H9 (cell line): Measurements from ENCODE around the gene SSUH2. TPM values are rescaled to one million over a fixed set of nuclear protein-coding genes. Genes with fewer than 3 reads are reported as not detected.

Source experiments
- DNase-seq: peaks from one replicate; pipeline ENCODE4 v3.0.0-alpha.2; 2017
- H2AFZ ChIP-seq: one replicate; pipeline ENCODE4 v1.6.1; 2013; ENCODE audit warnings: mild to moderate bottlenecking, low read length, control low read depth, moderate library complexity
- H2AK5ac ChIP-seq: 2 replicates; pipeline ENCODE4 v1.6.1; 2013; ENCODE audit warnings: low read length, control low read depth, mixed read lengths; ENCODE audit not compliant: insufficient read length
- H2BK120ac ChIP-seq: one replicate; pipeline ENCODE4 v1.6.1; 2013; ENCODE audit warnings: low read depth, mild to moderate bottlenecking, low read length, control low read depth, inconsistent platforms; ENCODE audit not compliant: poor library complexity, severe bottlenecking
- H2BK12ac ChIP-seq: 2 replicates; pipeline ENCODE4 v1.6.1; 2013; ENCODE audit warnings: low read length, control low read depth, mixed read lengths, low read depth; ENCODE audit not compliant: insufficient read length
- H2BK15ac ChIP-seq: 2 replicates; pipeline ENCODE4 v1.6.1; 2013; ENCODE audit warnings: low read depth, low read length, control low read depth
- H2BK20ac ChIP-seq: one replicate; pipeline ENCODE4 v1.6.1; 2013; ENCODE audit warnings: low read depth, mild to moderate bottlenecking, low read length, control low read depth, inconsistent platforms; ENCODE audit not compliant: poor library complexity, severe bottlenecking
- H2BK5ac ChIP-seq: 2 replicates; pipeline ENCODE4 v1.6.1; 2013; ENCODE audit warnings: low read length, control low read depth, mixed read lengths; ENCODE audit not compliant: insufficient read length
- H3K14ac ChIP-seq: 2 replicates; pipeline ENCODE4 v1.6.1; 2013; ENCODE audit warnings: low read length, control low read depth; ENCODE audit not compliant: insufficient read depth
- H3K18ac ChIP-seq: 2 replicates; pipeline ENCODE4 v1.6.1; 2013; ENCODE audit warnings: low read depth, mild to moderate bottlenecking, mixed read lengths, low read length, control low read depth; ENCODE audit not compliant: insufficient read length
- H3K23ac ChIP-seq: 2 replicates; pipeline ENCODE4 v1.6.1; 2013; ENCODE audit warnings: low read length, control low read depth, mixed read lengths, low read depth; ENCODE audit not compliant: insufficient read length
- H3K23me2 ChIP-seq: 2 replicates; pipeline ENCODE4 v1.6.1; 2013; ENCODE audit warnings: low read depth, mild to moderate bottlenecking, mixed read lengths, low read length, control low read depth; ENCODE audit not compliant: insufficient read length, poor library complexity, severe bottlenecking
- H3K27ac ChIP-seq: 2 replicates; pipeline ENCODE4 v1.5.1; 2013; ENCODE audit warnings: low read length, control low read depth, mixed read lengths, low read depth; ENCODE audit not compliant: insufficient read length
- H3K27me3 ChIP-seq: 2 replicates; pipeline ENCODE4 v1.6.1; 2013; ENCODE audit warnings: low read length, control low read depth, inconsistent platforms; ENCODE audit not compliant: insufficient read depth
- H3K4ac ChIP-seq: 2 replicates; pipeline ENCODE4 v1.6.1; 2013; ENCODE audit warnings: low read depth, mild to moderate bottlenecking, control low read depth, inconsistent platforms, low read length, moderate library complexity
- H3K4me1 ChIP-seq: 2 replicates; pipeline ENCODE4 v1.6.1; 2013; ENCODE audit warnings: low read length, control low read depth, inconsistent platforms; ENCODE audit not compliant: insufficient read depth
- H3K4me2 ChIP-seq: 2 replicates; pipeline ENCODE4 v1.6.1; 2013; ENCODE audit warnings: low read length, control low read depth, mixed read lengths; ENCODE audit not compliant: insufficient read length, insufficient read depth
- H3K56ac ChIP-seq: 2 replicates; pipeline ENCODE4 v1.6.1; 2013; ENCODE audit warnings: low read depth, mild to moderate bottlenecking, mixed read lengths, low read length, control low read depth; ENCODE audit not compliant: insufficient read length
- H3K79me1 ChIP-seq: 2 replicates; pipeline ENCODE4 v1.6.1; 2013; ENCODE audit warnings: low read depth, mild to moderate bottlenecking, moderate library complexity, low read length, control low read depth, inconsistent platforms; ENCODE audit not compliant: insufficient read depth, poor library complexity, severe bottlenecking
- H3K79me2 ChIP-seq: 2 replicates; pipeline ENCODE4 v1.6.1; 2013; ENCODE audit warnings: low read length, control low read depth, inconsistent platforms; ENCODE audit not compliant: insufficient read depth
- H3K9ac ChIP-seq: 2 replicates; pipeline ENCODE4 v1.6.1; 2013; ENCODE audit warnings: low read length, control low read depth, mixed read lengths; ENCODE audit not compliant: insufficient read length; ENCODE audit errors: extremely low read depth
- H3K9me3 ChIP-seq: one replicate; pipeline ENCODE4 v1.6.1; 2013; ENCODE audit warnings: low read depth, low read length, inconsistent platforms; ENCODE audit not compliant: control insufficient read depth
- H3T11ph ChIP-seq: one replicate; pipeline ENCODE4 v1.6.1; 2013; ENCODE audit warnings: mild to moderate bottlenecking, low read length, control low read depth, inconsistent platforms
- H4K20me1 ChIP-seq: one replicate; pipeline ENCODE4 v1.6.1; 2013; ENCODE audit not compliant: control insufficient read depth, insufficient read length, insufficient read depth
- H4K5ac ChIP-seq: 2 replicates; pipeline ENCODE4 v1.6.1; 2013; ENCODE audit warnings: low read depth, mild to moderate bottlenecking, mixed read lengths, low read length, control low read depth; ENCODE audit not compliant: insufficient read length
- H4K8ac ChIP-seq: replicated peaks from 2 replicates; pipeline ENCODE4 v1.6.1; 2013; ENCODE audit warnings: low read length, control low read depth, mixed read lengths, low read depth; ENCODE audit not compliant: insufficient read length
- H4K91ac ChIP-seq: 2 replicates; pipeline ENCODE4 v1.6.1; 2013; ENCODE audit warnings: low read depth, mild to moderate bottlenecking, moderate library complexity, mixed read lengths, low read length, control low read depth; ENCODE audit not compliant: insufficient read length
- H3K27ac Mint-ChIP-seq, 3 experiments: 2 replicates in 2 of 3; 3 replicates in 1 of 3; pipeline ENCODE4 v1.8.0; 2020 to 2021; ENCODE audit warnings: mixed read lengths in 3 of 3, mild to moderate bottlenecking in 1 of 3, moderate library complexity in 1 of 3
- H3K27me3 Mint-ChIP-seq: 2 replicates; pipeline ENCODE4 v1.8.0; 2021; ENCODE audit warnings: low read depth, mild to moderate bottlenecking, moderate library complexity, mixed read lengths
- H3K36me3 Mint-ChIP-seq, 3 experiments: 2 replicates in 2 of 3; 3 replicates in 1 of 3; pipeline ENCODE4 v1.8.0; 2020 to 2021; ENCODE audit warnings: low read depth in 3 of 3, mixed read lengths in 3 of 3; ENCODE audit not compliant: insufficient read depth in 1 of 3
- H3K4me1 Mint-ChIP-seq, 2 experiments: 2 replicates each; pipeline ENCODE4 v1.8.0; 2020; ENCODE audit warnings: mixed read lengths in 2 of 2
- H3K4me3 Mint-ChIP-seq, 2 experiments: 2 replicates in 1 of 2; 3 replicates in 1 of 2; pipeline ENCODE4 v1.8.0; 2020 to 2021; ENCODE audit warnings: mild to moderate bottlenecking in 2 of 2, mixed read lengths in 2 of 2, moderate library complexity in 1 of 2
- H3K9me3 Mint-ChIP-seq, 2 experiments: 2 replicates in 1 of 2; 3 replicates in 1 of 2; pipeline ENCODE4 v1.8.0; 2020; ENCODE audit warnings: mild to moderate bottlenecking in 2 of 2, mixed read lengths in 2 of 2, moderate library complexity in 1 of 2
- CTCF ChIP-seq: fragments of 200-600 bp; sonication (generic); conservative IDR thresholded peaks from 3 replicates; pipeline ENCODE4 v1.8.0; 2021; ENCODE audit warnings: antibody characterized with exemption, mild to moderate bottlenecking
- WGBS: extraction: QIAGEN DNeasy Blood & Tissue Kit; methylation state at CpG from one replicate; pipeline ENCODE4 v1.1.7; 2013; ENCODE audit warnings: missing lambda C conversion rate, low lambda C conversion rate, mixed read lengths; ENCODE audit not compliant: insufficient read length; ENCODE audit errors: extremely low coverage; 5-methylcytosine and 5-hydroxymethylcytosine counted together
- total RNA-seq: library from RNA; stranded (reverse); gene quantifications from 2 replicates; pipeline ENCODE4 v1.2.1, GENCODE V29; 2021

Gene SSUH2
- total RNA-seq, 1 experiment from 2014 or later, result 0.61 TPM

GRCh38 chr3:8665407-8665896, 20.9 kb upstream of the SSUH2 start:
- no peak overlapping the region for H3K27ac Mint-ChIP-seq
- no peak for DNase-seq
- H3K23me2 ChIP-seq, result no peaks in the 10 kb centered on the region
- H2BK120ac ChIP-seq, result no peak overlapping the region
- H3K79me2 ChIP-seq, result no peaks in the 10 kb centered on the region
- H2BK5ac ChIP-seq, result no peak overlapping the region
- no peak overlapping the region for H2AFZ ChIP-seq
- no peak overlapping the region for H2BK20ac ChIP-seq
- no peak overlapping the region for H3K23ac ChIP-seq
- H3K18ac ChIP-seq, result no peak overlapping the region
- H4K8ac ChIP-seq, result no peak overlapping the region
- H3K36me3 Mint-ChIP-seq, result no peaks in the 10 kb centered on the region
- H3K14ac ChIP-seq, result no peak overlapping the region
- no peak overlapping the region for H3K9ac ChIP-seq
- H3K4me3 Mint-ChIP-seq, result no peak overlapping the region
- no peak overlapping the region for H3K56ac ChIP-seq
- H3K4me2 ChIP-seq, result no peak overlapping the region
- no peaks in the 10 kb centered on the region for H3K9me3 Mint-ChIP-seq
- no peak for TF ChIP-seq CTCF
- H3K4ac ChIP-seq, result no peak overlapping the region
- no peak overlapping the region for H2AK5ac ChIP-seq
- H2BK15ac ChIP-seq, result no peak overlapping the region
- no peaks in the 10 kb centered on the region for H3K9me3 ChIP-seq
- no peak overlapping the region for H4K91ac ChIP-seq
- H3K4me1 ChIP-seq, result 0 out of 2 replicates have a peak, but pooled peaks cover 3% of the 10 kb centered on the region
- H3K27me3 ChIP-seq, result no peaks in the 10 kb centered on the region
- WGBS, result no CpG with 5 or more reads among the region's 4 CpGs
- H3K4me1 Mint-ChIP-seq, result peaks cover 8 to 14% of the 10 kb centered on the region in 2 experiments
- no peak overlapping the region for H3K27ac ChIP-seq
- no peaks in the 10 kb centered on the region for H3K79me1 ChIP-seq
- no peak overlapping the region for H4K5ac ChIP-seq
- no peak overlapping the region for H2BK12ac ChIP-seq
- no peaks in the 10 kb centered on the region for H4K20me1 ChIP-seq
- peaks cover 69% of the 10 kb centered on the region for H3K27me3 Mint-ChIP-seq
- H3T11ph ChIP-seq, result no peak overlapping the region
